HepG2 (cell line): Measurements from ENCODE around the gene ITGB8. TPM values are rescaled to one million over a fixed set of nuclear protein-coding genes. Genes with fewer than 3 reads are reported as not detected.

ENCODE experiments used
- ATAC-seq: fragments of 200-7000 bp; cut with Tn5 transposase; 3 replicates; pipeline ENCODE4 v1.9.1; 2020; ENCODE audit warnings: mild to moderate bottlenecking, moderate library complexity
- BruUV-seq: library from RNA; stranded (reverse); fragments of 400-500 nt; replicated peaks from 2 replicates; lab custom pipeline; 2021; lab: Mats Ljungman, UMichigan
- CTCF ChIA-PET: fragments of 300-600 bp; formaldehyde crosslinking; extraction: SDS; loops from one replicate; lab custom pipeline; 2021; ENCODE audit warnings: low total read pairs, inconsistent platforms, low intra/inter-chr PET ratio; lab: Yijun Ruan, JAX
- POLR2A ChIA-PET: fragments of 350-600 bp; sonication (Branson Sonifier 250); formaldehyde crosslinking; loops from one replicate; lab custom pipeline; 2020; ENCODE audit warnings: antibody characterized with exemption, inconsistent platforms; lab: Yijun Ruan, JAX
- DNase-seq: peaks from one replicate; pipeline ENCODE4 v3.0.0-alpha.2; 2015; ENCODE audit warnings: low spot score
- FAIRE-seq: peaks from 3 replicates; lab custom pipeline; 2011; peaks lifted over from hg19 to GRCh38; lab: Jason Lieb, UNC
- H2AFZ ChIP-seq: one replicate; pipeline ENCODE4 v1.6.1; 2011; ENCODE audit warnings: low read length, inconsistent platforms
- H3K27ac ChIP-seq: fragments of 300-600 bp; 3 replicates; pipeline ENCODE4 v1.8.0; 2011; ENCODE audit warnings: mixed run types, mild to moderate bottlenecking, mixed read lengths, low read length, inconsistent platforms; ENCODE audit not compliant: insufficient read depth; ENCODE audit errors: extremely low read length
- H3K27me3 ChIP-seq, 2 experiments: fragments of 200-600 bp in 1 of 2; 2 replicates in 1 of 2; 3 replicates in 1 of 2; pipeline versions ENCODE4 v1.6.0 to v1.8.0; 2011; ENCODE audit warnings: low read length in 2 of 2, mild to moderate bottlenecking in 2 of 2, moderate library complexity in 2 of 2, inconsistent platforms in 1 of 2; ENCODE audit not compliant: insufficient read depth in 2 of 2, control insufficient read depth in 1 of 2
- H3K36me3 ChIP-seq, 2 experiments: fragments of 200-600 bp in 1 of 2; replicated peaks in 1 of 2; 2 replicates in 1 of 2; 3 replicates in 1 of 2; pipeline versions ENCODE4 v1.5.1 to v1.8.0; 2011; ENCODE audit warnings: low read length in 2 of 2, inconsistent platforms in 1 of 2; ENCODE audit not compliant: insufficient read depth in 2 of 2, control insufficient read depth in 1 of 2
- H3K4me1 ChIP-seq: 2 replicates; pipeline ENCODE4 v1.5.1; 2012; ENCODE audit warnings: low read length, inconsistent platforms; ENCODE audit not compliant: insufficient read depth
- H3K4me2 ChIP-seq: 2 replicates; pipeline ENCODE4 v1.6.0; 2011; ENCODE audit warnings: low read depth, low read length, inconsistent platforms
- H3K4me3 ChIP-seq, 3 experiments: fragments of 200-600 bp in 1 of 3; sonication (generic), shearing (Covaris generic) in 1 of 3; replicated peaks in 1 of 3; 2 replicates each; pipeline ENCODE4 v1.5.1; 2011 to 2016; ENCODE audit warnings: low read length in 3 of 3, inconsistent platforms in 2 of 3, low read depth in 2 of 3, mild to moderate bottlenecking in 2 of 3, control low read depth in 1 of 3, mixed read lengths in 1 of 3; ENCODE audit not compliant: insufficient read depth in 1 of 3
- H3K79me2 ChIP-seq: one replicate; pipeline ENCODE4 v1.6.1; 2011; ENCODE audit warnings: low read length, inconsistent platforms; ENCODE audit not compliant: insufficient read depth
- H3K9ac ChIP-seq: 2 replicates; pipeline ENCODE4 v1.6.0; 2011; ENCODE audit warnings: mild to moderate bottlenecking, low read depth, low read length, inconsistent platforms; ENCODE audit not compliant: insufficient read depth
- H3K9me3 ChIP-seq: 2 replicates; pipeline ENCODE4 v1.5.1; 2012; ENCODE audit warnings: mild to moderate bottlenecking, low read length
- H4K20me1 ChIP-seq: 2 replicates; pipeline ENCODE4 v1.6.0; 2011; ENCODE audit warnings: inconsistent platforms, mild to moderate bottlenecking, low read length, moderate library complexity; ENCODE audit not compliant: insufficient read depth
- EHMT2 ChIP-seq: fragments of 200-600 bp; sonication (generic); IDR thresholded peaks from 2 replicates; pipeline ENCODE4 v1.7.0; 2017; ENCODE audit warnings: antibody characterized with exemption, low read depth, low read length, borderline replicate concordance
- MED13 ChIP-seq: sonication (generic); formaldehyde crosslinking; IDR thresholded peaks from 2 replicates; pipeline ENCODE4 v1.5.0; 2020; ENCODE audit warnings: missing genetic modification reagents
- NFRKB ChIP-seq: fragments of 450-650 bp; IDR thresholded peaks from 2 replicates; pipeline ENCODE4 v1.6.1; 2017
- RCOR2 ChIP-seq: IDR thresholded peaks from 2 replicates; pipeline ENCODE4 v1.6.1; 2016; ENCODE audit warnings: missing biosample characterization, missing genetic modification reagents
- TGIF2 ChIP-seq: IDR thresholded peaks from 2 replicates; pipeline ENCODE4 v1.6.1; 2016; ENCODE audit warnings: control low read depth, missing compliant biosample characterization
- ZNF431 ChIP-seq: sonication (generic); formaldehyde crosslinking; IDR thresholded peaks from 2 replicates; pipeline ENCODE4 v1.9.0; 2022; ENCODE audit warnings: missing genetic modification reagents, low read depth, mild to moderate bottlenecking, borderline replicate concordance
- WGBS: methylation state at CpG from one replicate; pipeline ENCODE4 v1.1.6; 2017; ENCODE audit warnings: low lambda C conversion rate; 5-methylcytosine and 5-hydroxymethylcytosine counted together
- in situ Hi-C: cut with HindIII; loops from 2 replicates; pipeline ENCODE4 v1.10.0; 2017; ENCODE audit warnings: low pct_unique_long_range_greater_than_20kb; ENCODE audit not compliant: extremely low pct_ligation_motif_present
- intact Hi-C: fragments of 100-400 bp; cut with micrococcal nuclease; formaldehyde crosslinking; loops from one replicate; pipeline ENCODE4 v1.10.0; 2022; ENCODE audit not compliant: unreplicated experiment
- polyA plus RNA-seq, 8 experiments: library from polyadenylated mRNA; depleted of rRNA in 3 of 8; stranded (reverse) in 7 of 8; unstranded in 1 of 8; fragments of >200 nt; fragmentation: Illumina TruSeq in 4 of 8; extraction: Trizol in 4 of 8; gene quantifications; 2 replicates each; pipeline versions ENCODE4 v1.2.1 to v1.2.3, GENCODE V29; 2011 to 2016; ENCODE audit warnings: low read depth in 4 of 8, missing spikeins in 1 of 8, mixed read lengths in 1 of 8; ENCODE audit not compliant: insufficient read depth in 1 of 8
- total RNA-seq, 5 experiments: library from RNA; depleted of rRNA; stranded (reverse); fragments of >200 nt; fragmentation: Illumina TruSeq; extraction: Trizol; gene quantifications; 2 replicates each; pipeline ENCODE4 v1.2.3, GENCODE V29; 2016; ENCODE audit warnings: low read depth in 1 of 5
- TF ChIP-seq, protein P1 (sequence below): sonication (generic); formaldehyde crosslinking; IDR thresholded peaks from 2 replicates; pipeline ENCODE4 v1.5.1; 2020; ENCODE audit warnings: mild to moderate bottlenecking, moderate library complexity, missing genetic modification reagents
- TF ChIP-seq, protein P2 (sequence below): sonication (generic); formaldehyde crosslinking; IDR thresholded peaks from 2 replicates; pipeline ENCODE4 v1.8.1; 2023; ENCODE audit warnings: mild to moderate bottlenecking, missing genetic modification reagents, borderline replicate concordance
- TF ChIP-seq, protein P3 (sequence below): sonication (generic); formaldehyde crosslinking; IDR thresholded peaks from 2 replicates; pipeline ENCODE4 v1.8.0; 2022; ENCODE audit warnings: low read depth, missing genetic modification reagents
- TF ChIP-seq, protein P4 (sequence below): sonication (generic); formaldehyde crosslinking; IDR thresholded peaks from 2 replicates; pipeline ENCODE4 v1.5.1; 2020; ENCODE audit warnings: mild to moderate bottlenecking, missing genetic modification reagents, borderline replicate concordance

The ITGB8 gene
- total and polyA plus RNA-seq, 2 of the 13 experiments (the other 11 are each of a cell fraction or from before 2014, with no cell fraction given) = 0.01 TPM; not detected in 1

DNA sequence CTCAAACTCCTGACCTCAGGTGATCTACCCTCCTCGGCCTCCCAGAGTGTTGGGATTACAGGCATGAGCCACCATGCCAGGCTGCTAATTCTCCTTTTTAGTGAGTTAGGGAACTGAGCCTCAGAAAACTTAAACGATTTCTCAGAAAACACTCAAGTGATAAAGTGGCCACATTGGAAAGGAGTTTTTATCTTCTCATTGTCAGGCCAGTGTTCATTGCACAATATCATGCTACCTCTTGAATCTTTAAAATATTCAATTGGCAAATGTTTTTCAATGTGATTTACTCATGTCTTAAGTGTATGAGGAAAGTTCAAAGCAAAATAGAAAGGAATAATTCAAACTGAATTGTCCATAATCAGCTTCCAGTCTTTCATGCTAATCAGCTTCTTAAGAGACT is 80.7 kb downstream of the ITGB8 start:
- no TSS peak for BruUV-seq
- Histone ChIP-seq H3K27me3 (no peaks in the 10 kb centered on the region), H3K4me2 (no peak overlapping the region), H3K4me3 (no peak overlapping the region)
- CTCF ChIA-PET = no interaction called here
- intact Hi-C loops = no loop called here
- FAIRE-seq (no peak), DNase-seq (no peak)
- 7% methylated on average over 2 of the region's 2 CpGs for WGBS
- in situ Hi-C loops = no loop called here
- no peak for TF ChIP-seq TGIF2 (CRISPR knock-in tag)
- TF ChIP-seq EHMT2 = no peak
- TF ChIP-seq, all 625 proteins: peak for 0
- Histone ChIP-seq H3K4me1 (no peaks in the 10 kb centered on the region), H4K20me1 (no peaks in the 10 kb centered on the region), H3K79me2 (no peaks in the 10 kb centered on the region), H3K27ac (no peak overlapping the region), H3K9me3 (no peaks in the 10 kb centered on the region), H3K36me3 (no peaks in the 10 kb centered on the region), H2AFZ (no peak overlapping the region), H3K9ac (no peak overlapping the region)
- POLR2A ChIA-PET = no interaction called here
- ATAC-seq = no peak

DNA sequence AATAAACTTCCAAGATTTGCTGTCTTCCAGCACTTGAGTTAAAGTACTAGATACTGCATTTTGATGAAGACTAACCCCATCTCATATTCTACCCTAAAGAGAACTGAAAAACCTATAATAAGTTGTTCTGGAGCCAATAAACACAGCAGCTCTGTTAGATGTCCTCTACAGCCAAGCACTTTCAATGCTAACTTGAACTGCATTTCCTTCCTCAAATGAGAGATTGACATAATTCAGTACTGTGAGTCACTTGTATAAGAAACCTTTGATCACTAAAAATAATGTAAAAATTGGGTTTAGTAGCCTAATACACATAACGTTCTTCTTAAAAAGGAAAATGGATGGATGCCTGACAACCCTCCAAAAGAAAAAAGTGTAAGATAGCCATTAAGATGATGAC is 81.3 kb downstream of the ITGB8 start:
- no peak for FAIRE-seq
- intact Hi-C loops (no loop called here), in situ Hi-C loops (no loop called here)
- no TSS peak for BruUV-seq
- DNase-seq = no peak
- no peak for ATAC-seq
- 0% methylated on average over 1 of the region's 1 CpG for WGBS
- Histone ChIP-seq H3K79me2 (no peaks in the 10 kb centered on the region), H3K36me3 (no peaks in the 10 kb centered on the region), H4K20me1 (no peaks in the 10 kb centered on the region), H3K27me3 (no peaks in the 10 kb centered on the region), H3K9me3 (no peaks in the 10 kb centered on the region), H3K4me2 (no peak overlapping the region), H3K4me3 (no peak overlapping the region), H2AFZ (no peak overlapping the region), H3K27ac (no peak overlapping the region), H3K9ac (no peak overlapping the region), H3K4me1 (no peaks in the 10 kb centered on the region)
- POLR2A ChIA-PET = no interaction called here
- TF ChIP-seq NFRKB (no peak), RCOR2 (CRISPR knock-in tag) (no peak), ZNF431 (CRISPR knock-in tag) (no peak), MED13 (CRISPR knock-in tag) (no peak)
- TF ChIP-seq, protein P1, sequence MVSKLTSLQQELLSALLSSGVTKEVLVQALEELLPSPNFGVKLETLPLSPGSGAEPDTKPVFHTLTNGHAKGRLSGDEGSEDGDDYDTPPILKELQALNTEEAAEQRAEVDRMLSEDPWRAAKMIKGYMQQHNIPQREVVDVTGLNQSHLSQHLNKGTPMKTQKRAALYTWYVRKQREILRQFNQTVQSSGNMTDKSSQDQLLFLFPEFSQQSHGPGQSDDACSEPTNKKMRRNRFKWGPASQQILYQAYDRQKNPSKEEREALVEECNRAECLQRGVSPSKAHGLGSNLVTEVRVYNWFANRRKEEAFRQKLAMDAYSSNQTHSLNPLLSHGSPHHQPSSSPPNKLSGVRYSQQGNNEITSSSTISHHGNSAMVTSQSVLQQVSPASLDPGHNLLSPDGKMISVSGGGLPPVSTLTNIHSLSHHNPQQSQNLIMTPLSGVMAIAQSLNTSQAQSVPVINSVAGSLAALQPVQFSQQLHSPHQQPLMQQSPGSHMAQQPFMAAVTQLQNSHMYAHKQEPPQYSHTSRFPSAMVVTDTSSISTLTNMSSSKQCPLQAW (CRISPR knock-in tag) = no peak
- TF ChIP-seq, protein P2, sequence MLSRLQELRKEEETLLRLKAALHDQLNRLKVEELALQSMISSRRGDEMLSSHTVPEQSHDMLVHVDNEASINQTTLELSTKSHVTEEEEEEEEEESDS (CRISPR knock-in tag) = no peak
- TF ChIP-seq, protein P3, sequence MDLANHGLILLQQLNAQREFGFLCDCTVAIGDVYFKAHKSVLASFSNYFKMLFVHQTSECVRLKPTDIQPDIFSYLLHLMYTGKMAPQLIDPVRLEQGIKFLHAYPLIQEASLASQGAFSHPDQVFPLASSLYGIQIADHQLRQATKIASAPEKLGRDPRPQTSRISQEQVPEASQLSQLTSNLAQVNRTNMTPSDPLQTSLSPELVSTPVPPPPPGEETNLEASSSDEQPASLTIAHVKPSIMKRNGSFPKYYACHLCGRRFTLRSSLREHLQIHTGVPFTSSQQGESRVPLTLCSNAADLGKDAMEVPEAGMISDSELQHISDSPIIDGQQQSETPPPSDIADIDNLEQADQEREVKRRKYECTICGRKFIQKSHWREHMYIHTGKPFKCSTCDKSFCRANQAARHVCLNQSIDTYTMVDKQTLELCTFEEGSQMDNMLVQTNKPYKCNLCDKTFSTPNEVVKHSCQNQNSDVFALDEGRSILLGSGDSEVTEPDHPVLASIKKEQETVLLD (CRISPR knock-in tag) = no peak
- TF ChIP-seq, protein P4, sequence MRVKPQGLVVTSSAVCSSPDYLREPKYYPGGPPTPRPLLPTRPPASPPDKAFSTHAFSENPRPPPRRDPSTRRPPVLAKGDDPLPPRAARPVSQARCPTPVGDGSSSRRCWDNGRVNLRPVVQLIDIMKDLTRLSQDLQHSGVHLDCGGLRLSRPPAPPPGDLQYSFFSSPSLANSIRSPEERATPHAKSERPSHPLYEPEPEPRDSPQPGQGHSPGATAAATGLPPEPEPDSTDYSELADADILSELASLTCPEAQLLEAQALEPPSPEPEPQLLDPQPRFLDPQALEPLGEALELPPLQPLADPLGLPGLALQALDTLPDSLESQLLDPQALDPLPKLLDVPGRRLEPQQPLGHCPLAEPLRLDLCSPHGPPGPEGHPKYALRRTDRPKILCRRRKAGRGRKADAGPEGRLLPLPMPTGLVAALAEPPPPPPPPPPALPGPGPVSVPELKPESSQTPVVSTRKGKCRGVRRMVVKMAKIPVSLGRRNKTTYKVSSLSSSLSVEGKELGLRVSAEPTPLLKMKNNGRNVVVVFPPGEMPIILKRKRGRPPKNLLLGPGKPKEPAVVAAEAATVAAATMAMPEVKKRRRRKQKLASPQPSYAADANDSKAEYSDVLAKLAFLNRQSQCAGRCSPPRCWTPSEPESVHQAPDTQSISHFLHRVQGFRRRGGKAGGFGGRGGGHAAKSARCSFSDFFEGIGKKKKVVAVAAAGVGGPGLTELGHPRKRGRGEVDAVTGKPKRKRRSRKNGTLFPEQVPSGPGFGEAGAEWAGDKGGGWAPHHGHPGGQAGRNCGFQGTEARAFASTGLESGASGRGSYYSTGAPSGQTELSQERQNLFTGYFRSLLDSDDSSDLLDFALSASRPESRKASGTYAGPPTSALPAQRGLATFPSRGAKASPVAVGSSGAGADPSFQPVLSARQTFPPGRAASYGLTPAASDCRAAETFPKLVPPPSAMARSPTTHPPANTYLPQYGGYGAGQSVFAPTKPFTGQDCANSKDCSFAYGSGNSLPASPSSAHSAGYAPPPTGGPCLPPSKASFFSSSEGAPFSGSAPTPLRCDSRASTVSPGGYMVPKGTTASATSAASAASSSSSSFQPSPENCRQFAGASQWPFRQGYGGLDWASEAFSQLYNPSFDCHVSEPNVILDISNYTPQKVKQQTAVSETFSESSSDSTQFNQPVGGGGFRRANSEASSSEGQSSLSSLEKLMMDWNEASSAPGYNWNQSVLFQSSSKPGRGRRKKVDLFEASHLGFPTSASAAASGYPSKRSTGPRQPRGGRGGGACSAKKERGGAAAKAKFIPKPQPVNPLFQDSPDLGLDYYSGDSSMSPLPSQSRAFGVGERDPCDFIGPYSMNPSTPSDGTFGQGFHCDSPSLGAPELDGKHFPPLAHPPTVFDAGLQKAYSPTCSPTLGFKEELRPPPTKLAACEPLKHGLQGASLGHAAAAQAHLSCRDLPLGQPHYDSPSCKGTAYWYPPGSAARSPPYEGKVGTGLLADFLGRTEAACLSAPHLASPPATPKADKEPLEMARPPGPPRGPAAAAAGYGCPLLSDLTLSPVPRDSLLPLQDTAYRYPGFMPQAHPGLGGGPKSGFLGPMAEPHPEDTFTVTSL (CRISPR knock-in tag) = no peak
- CTCF ChIA-PET = no interaction called here
